ENCODE measurements around the gene TMEM178A.
"Not testable (repeated sequence)": the region's sequence is repeated elsewhere in the genome, so short reads cannot be mapped to it uniquely, and the experiment has no call there.

The TMEM178A gene

GRCh38 chr2:39649511-39649910 lies 16.2 kb upstream of the TMEM178A start:
- no peak for DNase-seq

GRCh38 chr2:39650468-39650867 lies 15.2 kb upstream of the TMEM178A start:
- no peak for DNase-seq

GRCh38 chr2:39656215-39656614 lies 9.5 kb upstream of the TMEM178A start:
- not testable (repeated sequence) for DNase-seq

DNA sequence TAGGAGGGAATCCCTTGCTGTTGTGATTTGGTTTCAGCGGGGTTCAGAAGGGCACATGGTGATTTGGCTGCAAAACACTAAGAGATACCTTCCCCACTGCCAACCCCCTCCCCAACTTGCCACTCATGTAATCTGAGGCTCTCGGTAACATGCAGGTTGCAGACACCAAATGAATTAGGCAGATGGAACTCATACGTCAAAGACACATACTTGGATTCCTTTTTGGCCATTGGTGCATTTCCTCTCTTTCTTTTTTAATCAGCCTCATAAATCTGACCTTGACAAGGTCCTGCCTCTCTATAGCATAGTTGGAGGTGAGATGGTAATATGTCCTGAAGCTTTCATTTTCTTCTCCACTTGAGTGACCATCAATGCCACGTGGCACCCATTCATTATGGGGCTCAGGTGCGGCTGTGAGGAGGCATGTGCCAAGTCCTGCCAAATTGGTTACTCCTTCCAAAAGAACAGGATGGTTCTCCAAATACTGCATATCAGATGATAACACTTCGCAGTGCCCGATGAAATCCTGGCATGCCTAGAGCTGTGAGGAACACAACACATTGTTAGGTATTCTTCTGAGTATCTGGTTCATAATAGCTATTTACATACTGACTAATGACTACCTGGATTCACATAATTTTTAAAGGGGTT lies 8.3 kb upstream of the TMEM178A start:
- DNase-seq, result no peak

GRCh38 chr2:39658371-39658770 lies 7.3 kb upstream of the TMEM178A start:
- no peak for DNase-seq

DNA sequence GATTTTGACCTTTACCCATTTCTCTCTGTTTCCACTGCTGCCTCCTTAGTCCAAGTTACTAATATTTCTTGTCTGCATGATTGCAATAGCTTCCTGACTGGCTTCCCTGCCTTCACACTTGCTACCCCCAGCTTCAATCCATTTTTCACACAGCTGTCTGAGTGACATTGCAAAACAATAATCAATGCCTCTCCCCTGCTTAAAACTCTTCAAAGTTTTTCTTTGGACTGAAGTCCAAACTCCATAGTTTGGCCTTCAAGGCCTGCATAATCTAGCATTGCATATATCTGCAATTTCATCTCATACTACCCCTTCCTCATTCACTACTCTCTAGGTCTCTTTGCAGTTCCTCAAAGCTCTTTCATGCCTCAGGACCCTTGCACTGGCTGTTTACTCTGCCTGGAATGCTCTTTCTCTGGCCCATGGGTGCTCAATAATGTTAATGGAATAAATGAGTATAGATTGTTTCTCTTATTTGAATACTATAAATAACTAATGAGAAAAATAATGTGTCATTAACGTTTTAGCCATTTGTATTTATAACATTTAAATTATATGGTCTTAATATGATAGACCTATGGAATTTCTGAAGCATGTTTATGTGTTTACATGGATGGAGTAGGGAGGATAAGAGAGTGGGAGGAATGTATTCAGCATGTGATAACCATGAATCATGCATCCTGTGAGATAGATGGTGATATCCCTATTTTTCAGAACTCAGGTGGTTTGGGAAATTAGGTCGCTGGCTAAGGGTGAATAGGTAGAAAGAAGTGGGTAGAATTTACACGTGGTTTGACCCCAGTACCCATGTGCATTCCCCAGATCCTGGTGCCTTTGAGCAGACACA lies 5.7 kb upstream of the TMEM178A start:
- no peak for DNase-seq

- DNase-seq, result no peak
Measured at GRCh38 chr2:39660612-39661236, 5.0 kb upstream of the TMEM178A start.

GRCh38 chr2:39661826-39662225 lies 3.9 kb upstream of the TMEM178A start:
- DNase-seq, result no peak

- no peak for DNase-seq
Measured at GRCh38 chr2:39663187-39663930, 2.4 kb upstream of the TMEM178A start.

GRCh38 chr2:39664232-39664887 lies 1.4 kb upstream of the TMEM178A start:
- no peak for DNase-seq

- no peak for DNase-seq
Measured at GRCh38 chr2:39664888-39665591, 677 bp upstream of the TMEM178A start.

- no peak for DNase-seq
Measured at GRCh38 chr2:39666491-39667101, 879 bp downstream of the TMEM178A start.

DNA sequence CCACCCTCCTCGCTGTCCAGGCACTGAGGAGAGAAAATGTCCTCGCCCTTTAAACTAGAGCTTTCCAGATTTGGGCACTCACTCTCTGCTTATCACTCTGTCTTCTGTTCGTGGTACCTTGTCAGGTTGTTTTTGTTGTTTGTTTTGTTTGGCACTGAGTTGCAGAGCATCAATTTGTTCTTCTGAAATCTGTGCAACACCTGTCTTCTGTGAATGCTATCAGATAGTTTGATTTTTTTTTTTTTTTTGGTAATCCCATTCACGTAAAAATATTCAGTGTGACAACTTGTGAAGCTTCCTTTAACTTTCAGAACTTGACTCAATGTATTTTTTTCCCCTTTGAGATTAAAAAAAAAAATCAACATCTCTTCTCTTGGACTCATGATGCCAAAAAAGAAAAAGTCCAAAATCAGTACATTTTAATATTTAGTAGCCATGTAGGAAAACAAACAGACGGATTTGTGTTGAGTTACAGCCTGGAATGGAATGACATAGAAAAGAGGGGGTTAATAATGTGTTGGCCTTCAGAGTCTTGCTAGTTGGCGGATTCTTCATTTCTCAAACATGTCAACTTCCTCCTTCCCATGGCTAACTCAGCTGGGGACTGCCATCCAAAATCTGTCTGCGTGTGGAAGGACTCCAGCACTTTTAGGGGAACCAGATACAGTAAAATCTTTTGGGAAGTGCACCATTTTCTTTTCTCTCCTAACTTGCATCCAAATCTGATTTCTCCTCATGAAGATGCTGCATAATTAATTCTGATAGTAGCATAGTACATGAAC lies 1.6 kb downstream of the TMEM178A start:
- no peak for DNase-seq

- DNase-seq, result no peak
Measured at GRCh38 chr2:39667886-39668276, 2.2 kb downstream of the TMEM178A start.

- no peak for DNase-seq
Measured at GRCh38 chr2:39668576-39669080, 2.9 kb downstream of the TMEM178A start.

GRCh38 chr2:39671604-39672003 lies 5.9 kb downstream of the TMEM178A start:
- DNase-seq, result no peak

- DNase-seq, result no peak
Measured at GRCh38 chr2:39673018-39673417, 7.3 kb downstream of the TMEM178A start.

DNA sequence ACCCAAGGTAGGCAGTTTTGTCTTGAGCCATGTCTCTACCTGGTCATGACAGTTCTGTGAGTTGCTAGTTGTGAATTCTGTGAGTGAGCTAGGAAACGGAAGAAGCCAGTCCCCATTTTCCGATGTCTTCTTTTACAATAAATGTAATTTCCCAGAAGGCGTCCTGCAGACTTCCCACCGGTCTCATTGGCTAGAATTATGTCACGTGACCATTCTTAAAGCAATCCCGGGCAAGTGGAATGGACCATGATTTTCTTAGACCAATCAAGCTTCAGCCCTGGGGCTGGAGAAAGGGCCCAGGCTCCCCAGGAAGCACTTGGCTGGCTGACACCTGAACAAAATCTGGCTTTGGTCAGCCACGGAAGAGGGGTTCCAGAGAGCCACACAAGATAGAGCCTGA lies 10.6 kb downstream of the TMEM178A start:
- DNase-seq, result no peak

DNA sequence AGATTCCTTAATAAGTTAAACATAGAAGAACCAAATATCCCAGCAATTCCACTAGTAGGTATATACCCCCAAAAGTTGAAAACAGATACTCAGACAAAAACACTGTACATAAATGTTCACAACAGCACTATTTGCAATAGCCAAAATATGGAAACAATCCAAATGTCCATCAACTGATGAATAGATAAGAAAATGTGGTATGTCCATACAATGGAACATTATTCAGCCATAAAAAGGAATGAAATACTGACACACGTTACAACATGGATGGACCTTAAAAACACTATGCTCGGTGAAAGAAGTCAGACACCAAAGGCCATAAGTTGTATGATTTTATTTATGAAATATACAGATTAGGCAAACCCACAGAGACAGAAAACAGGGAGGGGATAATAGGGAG lies 12.5 kb downstream of the TMEM178A start:
- DNase-seq, result no peak

DNA sequence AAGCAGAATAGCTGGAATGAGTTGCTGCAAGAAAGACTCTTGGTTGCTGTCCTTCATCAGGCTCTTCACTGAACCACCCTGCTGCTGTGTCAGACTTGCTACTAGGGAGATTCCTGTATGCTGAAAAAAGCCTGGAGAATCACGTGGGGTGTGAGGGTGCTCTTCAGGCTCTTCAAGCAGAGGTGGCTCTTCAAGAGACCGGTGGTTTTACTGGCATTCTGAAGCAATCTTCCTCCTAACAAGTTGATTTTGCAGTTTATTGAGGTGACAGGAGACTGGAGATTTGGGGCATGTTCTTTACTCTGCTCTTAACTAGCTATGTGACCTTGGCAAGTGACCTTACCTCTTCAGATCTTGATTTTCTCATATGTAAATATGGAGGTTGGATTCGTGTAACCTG lies 14.1 kb downstream of the TMEM178A start:
- DNase-seq, result no peak
